NCI-H1092 (cell line): ENCODE measurements around the gene COX7A2.
A peak's percentile ranks its signal among the peaks of the same experiment; 100 is the strongest.

Experiments used
- DNase-seq: peaks from one replicate; lab custom pipeline; 2025; lab: John Stamatoyannopoulos, UW

Gene COX7A2

DNA sequence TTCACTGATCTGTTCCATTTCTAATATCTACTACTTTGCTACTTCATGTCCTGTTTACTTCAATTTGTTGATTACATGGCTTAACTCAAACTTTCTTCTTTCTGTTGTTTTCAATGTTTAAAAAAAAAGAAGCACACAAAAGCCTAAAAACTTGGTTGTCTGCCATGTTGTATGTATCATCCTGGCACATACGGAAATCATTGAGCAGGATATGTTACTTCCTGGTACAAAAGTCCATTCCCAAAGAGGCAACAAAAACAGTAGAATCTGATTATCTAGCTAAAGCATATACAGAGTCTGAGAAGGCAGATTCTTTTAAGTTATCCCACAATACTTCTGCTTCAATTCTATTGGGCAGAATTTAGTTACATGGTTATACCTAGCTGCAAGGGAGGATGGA lies 23.2 kb downstream of the COX7A2 start:
- no peak for DNase-seq

DNA sequence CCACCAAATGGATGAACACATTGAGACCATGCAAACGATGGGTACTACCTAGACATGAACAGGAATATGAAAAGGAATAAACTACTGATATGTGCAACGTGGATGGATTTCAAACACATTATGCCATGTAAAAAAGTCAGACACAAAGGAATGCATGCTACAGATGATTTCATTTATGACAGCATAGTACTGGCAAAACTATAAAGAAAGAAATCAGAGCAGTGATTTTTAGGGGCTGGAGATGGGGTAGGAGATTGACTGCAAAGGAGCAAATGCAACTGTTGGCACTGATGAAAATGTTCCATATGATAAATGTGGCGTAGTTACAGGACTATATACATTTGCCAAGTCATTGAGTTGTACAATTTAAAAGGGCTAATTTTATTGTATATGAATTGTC lies 24.3 kb downstream of the COX7A2 start:
- no peak for DNase-seq

DNA sequence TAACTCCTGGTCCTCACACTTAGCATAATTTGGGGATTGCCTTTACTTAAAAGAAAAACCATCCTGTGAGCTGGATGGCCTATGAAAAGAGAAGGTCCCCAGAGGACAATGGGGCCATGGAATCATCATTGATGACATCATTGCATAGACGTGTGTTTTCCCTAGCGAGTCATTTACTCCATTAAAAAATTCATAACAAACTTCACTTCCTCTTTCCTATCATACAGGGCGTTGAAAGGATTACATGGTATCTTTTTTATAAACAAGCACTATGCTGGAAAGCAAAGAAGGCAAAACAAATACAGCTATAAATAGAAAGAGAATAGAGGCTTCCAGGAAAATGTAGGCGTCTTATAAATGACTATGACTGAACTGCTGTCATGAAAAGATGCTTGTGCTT lies 26.4 kb downstream of the COX7A2 start:
- DNase-seq = no peak

DNA sequence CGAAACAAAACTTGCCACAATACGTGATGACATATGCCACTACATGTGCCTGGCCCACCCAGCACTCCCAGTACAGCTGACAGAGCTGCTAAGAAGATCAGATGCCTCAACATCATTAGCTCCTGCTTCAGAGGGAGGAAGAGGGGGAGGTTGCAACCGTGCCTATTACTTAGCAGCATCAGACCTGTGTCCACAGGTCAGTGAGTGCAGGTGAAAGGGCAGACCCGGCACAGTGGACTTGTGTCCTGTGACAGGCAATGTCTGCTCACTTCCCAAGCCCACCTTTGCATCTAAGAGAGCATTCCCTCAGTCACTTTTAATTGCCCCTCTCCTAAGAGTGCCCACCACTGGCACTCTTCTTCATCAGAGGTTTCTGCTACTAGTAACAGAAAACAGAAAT lies 28.3 kb downstream of the COX7A2 start:
- no peak for DNase-seq

DNA sequence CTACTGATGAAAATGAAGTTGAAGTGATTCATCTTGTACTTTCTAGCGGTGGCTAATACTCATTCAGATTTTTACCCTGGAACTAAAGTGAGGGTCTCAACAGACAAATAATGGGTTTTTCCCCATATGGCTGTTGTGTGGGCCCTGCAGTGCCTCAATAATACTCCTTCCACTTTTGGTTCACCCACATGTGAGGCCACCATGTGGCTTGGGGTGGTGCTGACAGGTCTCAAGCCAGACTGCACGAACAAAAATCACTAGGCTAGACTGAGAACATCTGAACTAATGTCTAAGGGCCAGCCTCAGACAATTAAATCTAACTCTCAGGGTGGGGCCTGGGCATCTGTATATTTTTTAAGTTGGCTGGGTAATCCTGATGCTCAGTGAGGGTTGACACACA lies 29.9 kb downstream of the COX7A2 start:
- no peak for DNase-seq

DNA sequence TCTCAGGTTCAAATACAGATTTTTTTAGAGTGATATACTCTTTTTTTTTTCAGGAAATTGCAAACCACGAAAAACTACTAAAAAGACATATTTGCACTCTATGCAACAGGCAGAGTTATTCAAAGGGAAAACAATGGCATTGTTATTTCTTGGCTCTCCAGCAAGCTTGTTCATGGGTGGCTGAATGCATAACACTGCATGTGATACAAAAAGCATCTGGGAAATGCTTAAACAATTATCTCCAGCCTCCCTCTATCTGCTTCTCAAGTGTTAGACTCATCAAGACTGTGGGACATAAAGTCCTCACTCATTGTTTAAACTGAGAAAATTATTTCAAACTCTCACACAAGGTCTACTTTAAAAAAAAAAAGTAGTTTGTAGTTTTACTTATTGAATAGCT lies 30.5 kb downstream of the COX7A2 start:
- no peak for DNase-seq

DNA sequence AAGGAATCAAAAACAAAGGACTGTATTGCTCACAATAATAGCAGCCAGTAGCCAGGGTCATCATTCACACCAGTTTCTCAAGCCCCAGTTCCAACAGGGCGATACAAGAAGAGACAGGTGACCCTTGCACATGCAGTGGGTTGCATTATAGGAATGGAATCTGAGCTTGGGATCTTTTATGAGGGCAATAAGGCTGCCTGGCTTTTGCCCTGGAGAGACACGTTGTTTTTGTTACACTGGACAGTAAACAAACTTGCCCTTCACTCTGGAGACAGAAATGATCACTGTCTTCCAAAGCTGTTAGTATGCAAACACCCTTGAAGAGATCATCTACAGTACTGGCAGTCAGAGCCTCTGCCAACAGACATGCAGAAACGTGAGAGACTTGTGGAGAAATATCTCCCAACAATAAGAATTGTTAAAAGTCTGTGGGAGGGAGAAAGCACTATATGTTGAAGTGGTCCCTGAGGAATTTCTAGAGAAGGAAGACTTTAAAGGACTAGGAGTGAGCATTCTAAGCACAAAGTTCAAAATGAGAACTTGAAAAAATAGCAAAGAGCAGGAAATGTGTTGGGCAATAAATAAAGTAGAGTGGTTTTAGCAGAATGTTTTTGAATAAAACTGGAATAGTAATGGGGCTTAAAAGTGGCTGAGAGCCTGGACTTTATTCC lies 31.5 kb downstream of the COX7A2 start:
- DNase-seq = no peak

DNA sequence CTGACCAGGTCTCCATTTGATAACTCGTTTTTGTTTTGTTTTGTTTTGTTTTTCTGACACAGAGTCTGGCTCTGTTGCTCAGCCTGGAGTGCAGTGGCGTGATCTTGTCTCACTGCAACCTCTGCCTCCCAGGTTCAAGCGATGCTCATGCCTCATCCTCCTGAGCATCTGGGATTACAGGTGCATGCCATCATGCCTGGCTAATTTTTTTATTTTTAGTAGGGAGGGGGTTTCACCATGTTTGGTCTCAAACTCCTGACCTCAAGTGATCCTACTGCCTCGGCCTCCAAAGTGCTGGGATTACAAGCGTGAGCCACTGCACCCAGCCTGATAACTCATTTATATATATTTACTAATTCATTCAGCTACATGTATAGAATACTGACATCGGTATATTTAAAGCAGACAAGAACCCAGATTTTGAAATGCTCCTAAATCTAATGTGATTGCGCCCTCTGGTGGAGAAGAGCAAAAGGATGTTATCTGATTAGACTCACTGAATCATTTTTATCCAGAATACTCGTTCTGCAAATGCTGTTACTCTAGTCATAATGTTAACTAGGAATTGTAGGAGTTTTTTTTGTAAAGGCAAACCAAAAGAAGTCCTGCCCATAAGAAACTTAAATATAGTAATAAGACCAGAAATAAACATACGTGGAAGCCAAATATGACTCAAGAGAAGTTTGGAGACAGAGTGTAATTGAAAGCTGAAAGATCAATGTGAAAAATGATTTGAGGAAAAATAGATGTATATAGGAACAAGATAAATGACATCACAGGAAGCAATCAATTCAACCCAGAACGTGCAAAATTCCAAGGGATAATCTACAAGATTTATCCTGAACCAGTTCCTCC lies 32.5 kb downstream of the COX7A2 start:
- DNase-seq = peak; percentile 47

DNA sequence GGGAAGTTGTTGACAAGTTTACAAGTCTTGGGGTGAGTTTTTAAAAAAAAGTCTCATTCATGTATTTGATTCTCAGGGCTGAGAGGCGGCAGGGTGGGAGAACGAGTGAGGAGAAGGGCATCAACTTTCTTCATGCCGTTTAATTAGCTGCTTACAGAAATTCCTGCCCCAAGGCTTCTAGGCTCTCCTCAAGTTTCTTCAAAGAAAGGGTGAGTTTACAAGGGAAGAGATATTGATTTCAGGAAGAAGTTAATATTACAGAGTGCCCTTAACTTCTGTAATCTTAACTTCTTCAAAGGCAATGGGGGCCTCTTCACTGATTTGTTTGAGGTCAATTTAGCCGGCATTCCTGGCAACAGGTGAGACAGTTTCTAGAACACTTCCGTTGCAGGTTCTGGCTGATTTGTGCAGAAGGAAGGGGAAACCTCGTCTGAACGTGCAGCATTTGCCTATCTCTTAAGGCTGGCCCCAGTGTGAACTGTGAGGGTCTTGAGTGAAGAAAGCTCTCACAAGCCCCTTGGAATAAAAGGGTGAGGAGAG lies 34.3 kb downstream of the COX7A2 start:
- no peak for DNase-seq

DNA sequence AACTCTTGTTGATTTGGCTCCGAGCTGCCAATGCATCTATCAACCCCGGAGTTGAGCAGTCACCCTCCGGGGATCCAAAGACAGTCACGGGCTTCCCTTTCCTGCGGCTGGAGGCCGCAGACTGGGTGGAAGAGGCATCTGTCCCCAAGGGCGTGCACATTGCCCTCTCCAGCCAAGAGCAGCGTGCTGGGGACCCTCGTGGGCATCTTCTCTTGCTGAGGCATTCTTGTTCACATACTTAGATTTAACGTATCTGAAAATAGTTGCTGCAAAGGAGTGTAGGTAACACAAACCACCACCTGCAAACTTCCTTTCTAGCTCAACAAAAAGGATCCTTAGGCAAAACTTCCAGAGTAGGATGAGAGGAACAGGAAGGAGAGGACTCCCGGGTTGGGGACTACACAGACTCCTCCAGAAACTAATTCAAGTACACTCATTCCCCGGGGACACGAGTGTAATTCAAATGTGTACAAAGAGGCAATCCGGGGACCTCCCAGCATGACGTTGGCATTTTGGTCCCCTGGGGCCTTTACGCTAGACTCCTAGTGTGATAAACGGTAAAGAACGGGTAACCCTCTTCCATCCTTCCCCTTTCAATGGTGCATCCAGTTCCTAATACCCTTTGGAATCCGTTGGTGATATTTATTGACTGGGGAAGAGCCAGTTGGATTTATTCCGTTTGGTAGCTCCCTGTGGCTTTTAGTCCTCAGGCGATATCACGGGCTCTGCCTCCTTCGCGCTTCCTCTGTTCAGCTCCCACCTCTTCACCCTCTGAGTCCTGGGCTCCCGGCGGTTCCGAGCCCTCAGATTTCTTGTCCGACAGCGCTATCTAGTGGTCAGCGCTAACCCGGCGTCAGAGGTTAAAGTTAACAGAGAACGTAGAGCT lies 35.1 kb downstream of the COX7A2 start:
- peak; percentile 70 for DNase-seq

DNA sequence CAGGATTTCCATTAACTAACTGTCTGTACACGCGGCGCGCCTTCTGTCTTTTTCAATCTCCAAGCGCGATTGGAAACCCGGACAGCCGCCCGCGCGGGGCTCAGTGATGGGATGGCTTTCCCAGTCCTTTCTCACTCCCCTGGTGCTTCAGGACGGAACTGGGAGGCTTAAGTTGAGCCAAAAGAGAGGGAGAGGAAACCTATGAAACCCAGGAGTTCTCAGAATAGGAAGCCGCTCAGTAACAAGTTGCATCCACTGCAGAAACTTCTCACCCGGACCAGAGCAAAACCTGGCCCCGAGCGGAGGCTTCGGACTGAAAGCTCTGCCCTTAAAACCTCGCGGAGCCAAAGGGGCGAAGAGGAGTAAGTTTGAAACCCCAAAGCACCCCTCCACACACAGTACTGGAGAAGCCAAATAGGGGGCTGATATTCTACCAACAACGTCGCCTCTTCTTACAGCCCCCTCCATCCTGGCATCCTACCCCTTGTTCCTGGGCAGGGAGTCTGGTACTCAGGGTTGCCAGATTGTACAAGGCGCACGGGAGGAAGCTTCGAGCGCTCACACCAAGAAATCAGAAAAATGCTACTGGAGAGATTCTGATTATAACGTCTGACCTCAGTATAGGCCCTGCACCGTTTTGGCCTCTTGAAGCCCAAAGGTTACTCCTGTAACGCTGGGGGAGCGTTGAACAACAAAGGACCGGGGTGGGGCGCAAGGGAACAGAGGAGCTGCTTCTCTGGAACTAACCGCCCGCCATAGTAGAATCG lies 36.8 kb downstream of the COX7A2 start:
- no peak for DNase-seq

DNA sequence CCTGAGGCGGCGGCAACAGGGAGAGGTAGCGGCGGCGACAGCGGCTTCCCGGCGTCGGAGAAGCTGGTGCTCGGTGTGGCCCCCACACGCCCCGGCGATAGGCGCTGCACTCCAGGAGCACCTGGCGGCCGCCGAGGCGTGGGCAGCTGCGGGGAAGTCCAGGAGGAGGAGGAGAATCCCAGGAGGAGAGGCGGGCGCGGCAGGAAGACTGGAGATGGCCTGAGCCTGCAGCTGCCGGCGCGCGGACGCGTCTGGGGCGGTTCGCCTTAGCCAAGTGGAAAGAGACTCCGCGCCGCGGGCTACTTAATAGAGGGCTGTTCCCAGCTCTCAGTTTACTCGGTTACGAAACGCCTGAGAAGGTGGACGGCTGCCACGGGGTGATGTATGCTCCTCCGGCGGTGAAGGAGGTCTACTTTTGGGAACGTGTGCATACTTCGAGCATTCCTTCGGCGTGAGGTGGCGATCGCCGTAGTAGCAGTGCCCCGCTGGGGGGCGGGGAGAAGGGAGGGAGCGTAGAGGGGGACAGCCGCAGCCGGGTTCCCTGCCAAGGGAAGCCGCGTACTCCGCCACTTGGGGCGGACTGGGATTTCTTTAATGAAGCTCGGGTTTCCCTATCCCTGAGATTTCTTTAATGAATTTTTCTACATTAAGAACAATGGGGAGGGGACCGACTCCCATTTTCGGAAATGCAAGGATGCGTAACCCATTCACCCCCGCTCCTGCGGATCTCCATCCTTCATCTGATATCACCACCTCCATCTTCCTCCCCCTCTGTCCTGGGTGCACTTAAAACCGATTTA lies 37.6 kb downstream of the COX7A2 start, which contains the start of gene COL12A1:
Gene COL12A1 (minus strand): TSS at position 278 of the 800 bp plus-strand sequence. CDS start 3,261 bp downstream, outside the sequence.
- no peak for DNase-seq

DNA sequence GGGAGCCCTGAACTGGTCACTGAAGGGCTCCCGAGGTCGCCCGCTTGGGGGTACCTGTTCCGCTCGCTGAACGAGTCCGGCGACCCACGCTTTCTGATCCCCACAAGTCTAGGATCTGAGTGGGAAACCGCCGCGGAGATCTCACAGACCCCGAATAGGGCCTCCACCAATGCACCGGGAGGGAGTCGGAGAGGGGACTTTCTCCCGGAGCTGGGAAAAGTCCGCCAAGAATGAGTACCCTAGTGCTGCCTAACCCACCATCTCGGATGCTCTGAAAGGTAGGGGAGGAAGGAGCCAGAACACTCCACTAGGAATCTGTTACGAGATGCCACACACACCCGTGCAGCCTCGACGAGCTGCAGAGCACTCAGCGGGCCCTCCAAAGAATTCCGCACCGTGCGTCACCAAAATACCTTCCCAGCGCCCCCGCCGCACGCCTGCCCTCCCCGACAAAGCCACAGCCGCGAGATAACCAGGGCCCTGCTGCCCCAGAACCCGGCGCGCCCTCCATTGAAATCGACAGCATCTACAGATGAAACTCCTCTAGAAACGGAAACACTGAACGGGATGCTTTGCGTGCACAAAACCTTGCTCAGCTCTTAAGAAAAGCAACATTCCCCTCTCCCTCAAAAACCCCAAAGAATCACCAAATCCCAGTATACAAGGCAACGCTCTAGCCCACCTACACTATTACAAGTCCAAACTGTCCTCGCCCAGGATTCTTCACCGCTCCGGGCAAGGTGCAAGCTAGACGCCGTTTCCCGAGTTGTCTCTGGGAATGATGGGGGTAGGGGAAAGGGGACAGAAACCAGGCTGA lies 38.4 kb downstream of the COX7A2 start:
- no peak for DNase-seq

DNA sequence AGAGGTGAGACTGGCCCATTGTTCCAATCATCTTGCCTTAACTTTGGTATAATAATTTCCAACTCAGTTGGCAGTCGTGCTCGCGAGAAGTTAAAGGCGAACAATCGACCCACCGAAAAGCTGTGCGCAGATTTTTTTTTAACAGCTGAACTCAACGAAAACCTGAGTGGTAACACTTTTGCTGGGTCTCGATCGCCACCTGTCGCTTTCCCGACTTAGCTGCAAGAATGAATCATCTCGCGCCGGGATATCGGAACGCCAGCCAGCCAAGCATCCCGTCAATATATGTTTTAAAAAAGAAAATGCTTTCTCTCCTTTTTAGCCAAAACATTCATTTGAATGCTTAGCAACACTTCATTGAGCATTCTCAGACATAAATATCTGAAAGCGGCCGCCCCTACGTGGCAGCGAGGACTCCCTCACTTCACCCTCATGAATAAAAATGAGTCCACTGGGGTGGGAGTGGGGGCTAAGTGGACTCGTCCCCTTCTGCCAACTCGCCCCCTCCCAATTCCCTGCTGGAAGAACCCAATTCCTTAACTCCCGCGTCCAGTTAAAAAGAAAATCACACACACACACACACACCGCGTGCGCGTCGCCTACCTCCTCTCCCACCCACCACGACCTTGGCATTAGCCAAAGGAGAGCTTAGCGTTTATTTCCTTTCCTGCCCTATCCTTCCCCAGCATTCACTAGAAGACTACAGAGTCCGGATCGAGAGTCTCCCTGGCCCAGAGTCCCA lies 39.2 kb downstream of the COX7A2 start:
- peak; percentile 66 for DNase-seq

DNA sequence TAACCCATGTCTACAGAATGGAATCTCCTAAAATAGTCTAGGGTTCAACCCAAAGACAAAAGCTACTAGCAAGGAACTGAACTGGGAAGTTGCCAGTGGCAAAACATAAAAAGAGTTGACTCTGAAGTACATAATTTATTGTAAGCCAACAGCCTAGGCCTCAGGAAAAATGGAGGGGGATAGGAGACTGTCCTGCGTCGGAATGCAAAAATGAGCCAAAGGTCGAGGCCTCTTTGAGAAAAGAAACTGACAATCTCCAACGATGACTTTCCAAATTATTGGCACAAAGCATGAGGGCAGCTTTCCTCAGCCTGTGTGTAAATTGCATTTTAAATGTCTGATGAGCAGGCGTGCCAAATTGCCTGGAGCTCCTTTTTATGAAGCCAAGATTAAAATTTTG lies 39.9 kb downstream of the COX7A2 start:
- DNase-seq = no peak

DNA sequence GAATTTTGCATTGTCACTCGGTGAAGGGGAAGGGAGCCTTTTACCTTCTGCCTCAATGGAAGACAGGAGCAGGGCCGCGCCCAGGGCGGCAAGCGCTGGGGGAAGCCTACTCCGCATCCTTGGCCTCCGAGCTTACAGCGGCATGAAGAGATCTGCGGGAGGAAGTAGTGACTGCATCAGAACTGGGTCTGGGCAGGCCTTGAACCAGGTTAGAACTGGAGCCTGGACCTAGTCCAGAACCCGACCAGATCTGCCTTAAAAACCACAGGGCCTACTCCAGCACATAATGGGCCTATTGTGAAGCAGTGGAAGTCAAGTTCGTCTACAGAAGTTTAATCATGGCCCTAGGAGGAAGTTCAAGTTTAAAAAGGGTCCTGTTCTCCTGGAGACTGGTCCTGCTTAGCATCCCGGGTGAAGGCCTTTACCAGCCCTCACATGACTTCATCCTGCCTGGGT lies 40.9 kb downstream of the COX7A2 start:
- DNase-seq = no peak

DNA sequence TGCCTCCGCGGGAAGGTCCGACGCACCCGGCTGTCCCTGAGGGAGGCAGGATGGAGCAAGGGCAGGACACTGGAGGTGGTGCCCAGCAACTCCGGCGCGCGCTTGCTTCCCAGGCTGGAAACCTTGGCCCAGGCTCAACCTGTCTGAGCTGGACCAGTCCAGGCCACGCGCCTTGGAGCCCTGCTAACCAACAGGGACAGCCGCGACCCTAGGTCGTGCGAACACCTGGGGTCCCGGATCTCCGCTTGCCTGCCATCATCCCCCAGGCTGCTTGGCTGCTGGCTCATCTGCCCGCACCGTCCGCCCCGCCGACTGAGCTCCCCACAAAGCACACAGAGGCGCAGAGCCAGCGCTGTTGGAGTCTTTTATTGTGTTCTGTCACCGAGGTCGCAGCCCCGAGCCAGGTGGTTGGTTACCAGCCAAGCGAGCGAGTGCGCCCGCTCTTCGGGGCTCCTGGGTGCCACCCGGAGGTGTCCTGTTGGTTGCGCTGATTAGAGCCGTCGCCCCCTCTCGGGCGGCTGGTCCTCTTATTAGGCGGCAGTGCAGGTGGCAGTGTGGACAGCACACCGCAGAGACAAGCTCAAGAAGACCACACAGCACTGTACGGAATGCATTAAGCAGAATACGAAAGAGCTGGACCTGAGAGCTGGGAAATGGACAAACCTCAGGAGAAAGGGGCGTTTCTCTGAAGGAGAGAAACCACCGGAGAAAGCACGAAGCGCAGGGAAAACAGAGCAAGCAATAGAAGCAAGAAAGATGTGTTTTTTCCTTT lies 41.5 kb downstream of the COX7A2 start:
- peak; percentile 69 for DNase-seq

DNA sequence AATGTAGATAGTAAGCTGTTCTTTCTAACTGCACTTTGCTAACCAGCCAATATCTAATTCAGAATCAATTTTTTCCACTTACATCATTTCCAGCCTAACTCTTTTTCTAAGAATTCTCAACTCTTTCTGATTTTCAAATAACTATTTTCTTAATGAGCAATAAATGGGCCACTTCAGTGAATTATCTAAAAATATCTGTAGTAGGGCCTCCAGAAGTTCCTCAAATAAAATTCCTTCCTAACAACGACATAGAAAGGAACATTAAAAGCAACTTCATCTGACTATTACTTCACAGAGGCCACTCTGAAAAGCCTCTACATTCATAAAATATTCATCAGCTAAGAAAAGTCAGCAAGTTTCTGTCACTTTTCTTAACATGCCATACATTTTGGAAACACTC lies 42.6 kb downstream of the COX7A2 start:
- no peak for DNase-seq
